CD4-positive, alpha-beta T cell (primary cell): ENCODE measurements around the gene MAGI1. TPM values are rescaled to one million over a fixed set of nuclear protein-coding genes. Genes with fewer than 3 reads are reported as not detected.

Source experiments
- ATAC-seq: fragments of 200-7000 bp; cut with Tn5 transposase; one replicate; pipeline ENCODE4 v1.10.0; 2022; ENCODE audit warnings: mild to moderate bottlenecking; ENCODE audit not compliant: poor library complexity
- CTCF ChIA-PET: fragments of 350-600 bp; sonication (Branson Sonifier 250); formaldehyde crosslinking; loops from one replicate; lab custom pipeline; 2021; ENCODE audit warnings: antibody characterized with exemption, inconsistent platforms; lab: Charles Lee
- POLR2A ChIA-PET: fragments of 350-600 bp; sonication (Branson Sonifier 250); formaldehyde crosslinking; loops from one replicate; lab custom pipeline; 2021; ENCODE audit warnings: antibody characterized with exemption, inconsistent platforms; lab: Charles Lee
- DNase-seq, 14 experiments: peaks; one replicate each; pipeline ENCODE4 v3.0.0-alpha.2; 2013 to 2020; ENCODE audit warnings: mixed read lengths in 2 of 14
- H3K27ac ChIP-seq, 2 donors: one replicate each; pipeline versions ENCODE4 v1.5.1 to v1.7.0; 2013; ENCODE audit warnings: low read length in 2 of 2, low read depth in 1 of 2, mild to moderate bottlenecking in 1 of 2
- H3K27me3 ChIP-seq, 2 experiments: 1 replicate in 1 of 2; 2 replicates in 1 of 2; pipeline versions ENCODE4 v1.6.1 to v1.7.0; 2013; ENCODE audit warnings: low read length in 2 of 2, control low read depth in 1 of 2, mild to moderate bottlenecking in 1 of 2, moderate library complexity in 1 of 2; ENCODE audit not compliant: insufficient read depth in 2 of 2, control insufficient read depth in 1 of 2
- H3K36me3 ChIP-seq: one replicate; pipeline ENCODE4 v1.6.1; 2013; ENCODE audit warnings: low read length, control low read depth; ENCODE audit not compliant: insufficient read depth
- H3K4me1 ChIP-seq: one replicate; pipeline ENCODE4 v1.6.1; 2013; ENCODE audit warnings: low read length, control low read depth; ENCODE audit not compliant: insufficient read depth
- H3K4me3 ChIP-seq: one replicate; pipeline ENCODE4 v1.5.1; 2013; ENCODE audit warnings: mild to moderate bottlenecking, low read length, moderate library complexity
- H3K9me3 ChIP-seq, 2 experiments: 1 replicate in 1 of 2; 2 replicates in 1 of 2; pipeline versions ENCODE4 v1.6.1 to v1.7.0; 2013; ENCODE audit warnings: low read length in 2 of 2, mild to moderate bottlenecking in 2 of 2, control low read depth in 1 of 2, moderate library complexity in 1 of 2; ENCODE audit not compliant: control insufficient read depth in 1 of 2, insufficient read depth in 1 of 2
- H3K27ac Mint-ChIP-seq: one replicate; pipeline ENCODE4 v1.8.0; 2020; ENCODE audit warnings: mixed read lengths
- H3K27me3 Mint-ChIP-seq: one replicate; pipeline ENCODE4 v1.8.0; 2021; ENCODE audit warnings: mixed read lengths
- H3K36me3 Mint-ChIP-seq: one replicate; pipeline ENCODE4 v1.8.0; 2021; ENCODE audit warnings: low read depth, mixed read lengths
- H3K4me1 Mint-ChIP-seq: one replicate; pipeline ENCODE4 v1.8.0; 2021; ENCODE audit warnings: low read depth, mixed read lengths
- H3K4me3 Mint-ChIP-seq: one replicate; pipeline ENCODE4 v1.8.0; 2020; ENCODE audit warnings: mild to moderate bottlenecking, mixed read lengths
- H3K9me3 Mint-ChIP-seq: one replicate; pipeline ENCODE4 v1.8.0; 2020; ENCODE audit warnings: mixed read lengths
- CTCF ChIP-seq: fragments of 200-600 bp; IDR thresholded peaks from one replicate; pipeline ENCODE4 v1.8.0; 2022; ENCODE audit warnings: antibody characterized with exemption, mild to moderate bottlenecking
- intact Hi-C, 2 experiments: fragments of 100-400 bp; cut with DNase I in 1 of 2; cut with micrococcal nuclease in 1 of 2; formaldehyde crosslinking; loops; one replicate each; pipeline versions ENCODE4 v1.15.1 to v1.9.0; 2023 to 2025; cut with DNase I, micrococcal nuclease
- total RNA-seq, 174 experiments: library from RNA in 2 of 174; stranded (reverse) in 2 of 174; gene quantifications; one replicate each; pipeline ENCODE4 v1.2.3 and lab custom pipeline; 2021 to 2026

MAGI1 gene
- total RNA-seq, 2 experiments from 2014 or later, result not detected

- Mint-ChIP-seq H3K4me1 (no peaks in the 10 kb centered on the region), H3K9me3 (no peaks in the 10 kb centered on the region), H3K4me3 (no peak overlapping the region), H3K27me3 (peaks cover 19% of the 10 kb centered on the region), H3K27ac (no peak overlapping the region), H3K36me3 (no peaks in the 10 kb centered on the region)
- CTCF ChIA-PET, result no interaction called here
- no peak for DNase-seq
- H3K27ac ChIP-seq, result no peak overlapping the region
- no peak for TF ChIP-seq CTCF
- H3K27me3 ChIP-seq, result peaks cover 0 to 2% of the 10 kb centered on the region in 2 experiments
- no peaks in the 10 kb centered on the region for H3K36me3 ChIP-seq
- H3K4me1 ChIP-seq, result no peaks in the 10 kb centered on the region
- no peak for ATAC-seq
- no peak overlapping the region for H3K4me3 ChIP-seq
- peaks cover 0 to 19% of the 10 kb centered on the region in 2 experiments for H3K9me3 ChIP-seq
- intact Hi-C loops, result no loop called here
- POLR2A ChIA-PET, result no interaction called here
Measured at GRCh38 chr3:65551945-65552344, 486.8 kb downstream of the MAGI1 start.

GRCh38 chr3:65550137-65550536 lies 488.6 kb downstream of the MAGI1 start:
- DNase-seq, result no peak
- Histone ChIP-seq H3K27me3 (peaks cover 0 to 2% of the 10 kb centered on the region in 2 experiments), H3K27ac (no peak overlapping the region), H3K36me3 (no peaks in the 10 kb centered on the region), H3K9me3 (peaks cover 0 to 19% of the 10 kb centered on the region in 2 experiments), H3K4me1 (no peaks in the 10 kb centered on the region), H3K4me3 (no peak overlapping the region)
- no peaks in the 10 kb centered on the region for H3K36me3 Mint-ChIP-seq
- H3K4me1 Mint-ChIP-seq, result no peaks in the 10 kb centered on the region
- H3K27ac Mint-ChIP-seq, result no peak overlapping the region
- no peak for ATAC-seq
- no peak for TF ChIP-seq CTCF
- POLR2A ChIA-PET, result no interaction called here
- H3K27me3 Mint-ChIP-seq, result peaks cover 19% of the 10 kb centered on the region
- intact Hi-C loops, result no loop called here
- CTCF ChIA-PET, result no interaction called here
- peaks cover 2% of the 10 kb centered on the region for H3K9me3 Mint-ChIP-seq
- H3K4me3 Mint-ChIP-seq, result no peak overlapping the region

GRCh38 chr3:65549626-65549959 lies 489.1 kb downstream of the MAGI1 start:
- ATAC-seq, result no peak
- ChIA-PET POLR2A (no interaction called here), CTCF (no interaction called here)
- intact Hi-C loops, result no loop called here
- Mint-ChIP-seq H3K36me3 (no peaks in the 10 kb centered on the region), H3K4me3 (no peak overlapping the region), H3K4me1 (no peaks in the 10 kb centered on the region), H3K27ac (no peak overlapping the region), H3K27me3 (peaks cover 19% of the 10 kb centered on the region), H3K9me3 (peaks cover 2% of the 10 kb centered on the region)
- Histone ChIP-seq H3K27ac (no peak overlapping the region), H3K9me3 (peaks cover 0 to 19% of the 10 kb centered on the region in 2 experiments), H3K36me3 (no peaks in the 10 kb centered on the region), H3K4me1 (no peaks in the 10 kb centered on the region), H3K27me3 (peaks cover 0 to 2% of the 10 kb centered on the region in 2 experiments), H3K4me3 (no peak overlapping the region)
- no peak for TF ChIP-seq CTCF
- no peak for DNase-seq
